ACHN (cell line): ENCODE measurements around the gene PLEKHA1.
A peak's percentile ranks its signal among the peaks of the same experiment; 100 is the strongest.

Source experiments
- DNase-seq: peaks from one replicate; pipeline ENCODE4 v3.0.0-alpha.2; 2015
- in situ Hi-C: cut with HindIII; loops from 2 replicates; pipeline ENCODE4 v1.10.0; 2017; ENCODE audit warnings: low sequenced_read_pairs, low pct_ligation_motif_present, low pct_unique_long_range_greater_than_20kb

The PLEKHA1 gene

DNA sequence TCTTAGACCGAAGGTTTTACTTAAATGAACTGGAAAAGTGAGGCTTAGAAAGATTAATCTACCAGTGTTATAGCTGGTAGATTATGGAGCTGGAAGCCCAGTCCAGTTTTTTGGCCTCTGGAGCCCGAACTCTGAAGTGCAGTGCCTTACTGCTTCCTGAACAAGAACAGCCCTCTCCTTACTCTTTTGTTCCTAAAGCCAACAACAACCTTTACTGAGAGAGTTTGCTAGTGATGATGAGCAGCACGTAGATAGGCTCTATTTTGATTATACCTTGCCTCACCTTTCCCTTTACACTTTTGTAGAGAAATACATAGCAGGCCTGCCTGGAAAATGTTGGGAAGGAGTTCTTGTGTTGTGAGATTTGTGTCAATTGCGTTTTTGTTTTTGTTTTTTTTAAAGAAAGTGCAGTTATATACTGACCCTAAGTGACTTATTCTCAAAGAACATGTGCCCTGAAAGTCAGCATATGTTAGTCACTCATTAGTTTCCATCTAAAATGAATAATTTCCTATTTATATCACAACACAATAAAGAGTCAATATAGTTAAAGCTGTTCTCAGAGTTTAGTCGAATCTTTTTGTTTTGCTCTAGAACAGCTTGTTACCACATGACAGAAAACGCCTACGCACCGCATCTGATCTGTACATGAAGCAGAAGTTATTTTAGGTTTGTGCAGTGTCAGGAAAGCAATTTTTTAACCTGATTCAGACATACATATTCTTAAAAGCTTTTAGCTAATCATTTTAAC lies 33.0 kb downstream of the PLEKHA1 start:
- DNase-seq = no peak
- in situ Hi-C loops = no loop called here

DNA sequence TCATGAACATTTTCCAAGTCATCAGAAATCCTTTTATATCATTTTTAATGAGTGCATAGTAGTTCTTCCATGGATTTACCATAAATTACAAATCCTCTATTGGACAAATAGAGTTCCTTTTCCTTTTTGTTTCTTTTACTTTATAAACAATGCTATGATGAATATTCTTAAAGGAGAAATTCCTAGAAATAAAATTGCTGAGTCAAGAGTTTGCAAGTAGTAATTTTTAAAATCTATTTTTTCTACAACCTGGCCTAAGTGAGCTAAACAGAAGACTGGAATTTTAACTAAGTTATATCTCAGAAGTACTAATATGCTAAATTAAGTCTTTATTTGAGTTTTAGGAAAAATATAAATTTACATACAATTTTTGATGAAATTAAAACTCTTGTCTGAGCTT lies 38.8 kb downstream of the PLEKHA1 start:
- DNase-seq = no peak
- in situ Hi-C loops = no loop called here

DNA sequence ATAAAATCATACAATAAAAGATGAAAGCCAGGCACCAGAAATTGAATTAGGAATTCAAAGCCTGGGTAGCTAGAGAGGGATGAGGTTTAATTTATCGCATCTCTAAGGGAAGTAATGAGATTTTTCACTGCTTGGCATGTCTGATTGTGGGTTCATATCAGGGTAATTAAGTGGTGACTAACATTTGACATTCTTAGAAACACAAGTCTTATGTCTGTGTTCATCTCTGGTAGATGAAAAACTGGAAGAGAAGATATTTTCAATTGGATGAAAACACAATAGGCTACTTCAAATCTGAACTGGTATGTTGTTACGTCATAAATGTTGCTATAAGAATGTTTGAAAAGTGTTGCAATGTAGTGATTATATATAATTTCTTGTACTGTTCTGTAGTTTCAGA lies 43.2 kb downstream of the PLEKHA1 start:
- DNase-seq = no peak
- in situ Hi-C loops = no loop called here

DNA sequence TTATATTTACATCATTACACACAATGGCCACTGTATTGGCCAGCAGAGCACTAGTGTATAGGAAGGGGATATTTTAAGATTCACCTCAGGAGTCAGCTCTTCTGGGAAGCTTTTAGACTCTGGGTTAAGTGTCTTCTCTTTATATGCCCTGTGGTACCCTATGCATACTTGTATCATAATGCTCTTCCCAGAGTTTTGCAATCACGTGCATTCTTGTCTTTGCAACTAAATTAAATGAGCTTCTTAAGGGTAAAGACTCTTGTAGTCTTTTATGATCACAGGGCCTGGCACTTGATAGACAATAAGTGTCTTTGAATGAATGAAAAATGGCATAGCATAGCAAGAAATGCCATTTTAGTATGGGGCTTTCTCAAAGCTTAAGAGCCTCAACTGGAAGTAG lies 44.5 kb downstream of the PLEKHA1 start:
- no peak for DNase-seq

DNA sequence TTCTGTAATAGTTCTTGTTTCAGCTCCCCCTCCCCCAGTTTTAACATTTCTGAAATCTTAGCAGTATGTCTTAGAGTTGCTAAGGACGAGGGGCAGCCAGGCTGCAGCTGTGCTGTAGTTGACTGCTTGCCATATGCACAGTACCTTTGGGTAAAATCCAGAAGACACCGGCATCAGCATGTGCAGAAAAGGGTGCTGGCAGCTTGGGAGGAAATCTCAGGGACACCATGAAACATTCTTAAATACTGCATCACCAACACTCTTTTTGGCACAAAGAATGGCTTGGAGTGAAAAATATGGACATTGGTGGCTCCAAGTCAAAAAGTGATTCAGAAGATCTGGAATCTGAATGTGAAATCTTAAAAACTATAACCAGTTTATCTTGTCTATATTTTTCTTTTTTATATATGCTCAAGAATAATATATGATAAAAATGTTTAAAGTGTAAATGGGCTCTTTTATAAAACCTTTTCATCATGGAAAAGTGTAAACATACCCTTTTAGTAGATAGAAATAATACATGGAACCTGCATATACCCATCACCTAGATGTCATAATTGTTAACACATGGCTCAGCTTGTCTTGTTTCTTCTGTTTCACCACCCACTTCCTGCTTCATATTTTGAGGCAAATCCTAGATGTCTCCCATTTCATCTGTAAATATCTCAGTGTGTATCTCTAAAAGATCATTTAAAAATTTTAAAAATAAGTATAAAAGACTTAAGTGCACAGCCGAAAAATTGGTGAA lies 45.5 kb downstream of the PLEKHA1 start:
- in situ Hi-C loops = no loop called here
- no peak for DNase-seq

More for the DNA sequence above, 44.5 kb downstream of the PLEKHA1 start:
- in situ Hi-C loops = no loop called here

DNA sequence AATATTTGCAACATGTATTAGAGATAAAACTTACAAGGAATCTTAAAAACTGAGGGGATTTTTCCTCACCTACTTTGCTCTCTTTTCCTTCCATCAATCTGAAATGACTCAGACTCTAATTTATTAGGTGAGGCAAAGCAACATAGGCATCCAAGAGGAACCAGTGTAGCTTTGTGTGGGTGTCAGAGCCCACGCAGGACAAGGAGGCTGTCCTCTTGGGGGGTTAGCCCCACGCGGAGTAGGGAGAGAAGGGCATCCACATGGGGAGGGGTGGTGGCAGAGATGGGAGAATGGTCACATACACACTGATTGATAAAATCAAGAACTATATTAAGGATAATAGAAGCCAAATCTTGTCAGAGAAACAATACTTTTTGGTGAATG lies 46.1 kb downstream of the PLEKHA1 start:
- DNase-seq = no peak
- in situ Hi-C loops = no loop called here

DNA sequence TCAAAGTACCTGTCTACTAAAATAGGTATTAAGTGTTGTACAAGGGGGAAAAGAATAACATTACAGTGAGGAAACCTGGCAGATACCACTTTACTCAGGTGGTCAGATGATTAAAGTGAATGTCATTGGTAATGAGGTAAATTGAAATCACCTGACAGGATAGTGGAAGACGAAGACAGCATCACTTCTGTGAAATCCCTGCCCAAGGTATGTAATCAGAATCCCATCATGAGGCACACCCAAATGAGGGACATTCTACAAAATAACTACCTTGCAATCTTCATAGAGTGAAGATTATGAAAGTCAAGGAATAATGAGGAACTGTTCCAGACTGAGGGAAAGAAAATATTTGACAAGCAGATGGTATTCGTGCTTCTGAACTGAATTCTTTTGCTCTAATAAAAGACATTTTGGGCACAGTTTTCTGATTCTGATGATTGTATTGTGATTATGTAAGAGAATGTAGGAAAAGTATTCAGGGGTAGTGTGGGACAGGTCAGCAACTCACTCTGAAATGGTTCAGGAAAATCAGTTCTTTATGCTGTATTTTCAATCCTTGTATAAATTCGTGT lies 46.6 kb downstream of the PLEKHA1 start:
- no peak for DNase-seq
- in situ Hi-C loops = no loop called here

DNA sequence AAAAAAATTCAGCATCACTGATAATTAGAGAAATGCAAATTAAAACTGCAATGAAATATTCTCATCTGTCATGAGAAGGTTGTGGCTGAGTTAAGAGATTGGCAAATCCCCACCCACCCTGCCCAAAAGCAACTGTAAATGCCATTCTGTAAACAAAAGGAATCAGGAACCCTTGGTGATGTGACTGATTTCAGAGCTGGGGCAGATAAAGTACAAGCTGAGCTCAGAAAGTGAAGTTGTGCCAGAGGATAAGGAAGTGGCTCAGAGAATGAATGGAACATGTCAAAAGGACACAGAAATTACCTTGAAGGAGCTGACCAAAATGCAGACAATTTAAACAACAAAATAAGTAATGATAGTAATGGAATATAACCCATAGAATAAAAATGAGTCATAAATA lies 47.2 kb downstream of the PLEKHA1 start:
- DNase-seq = no peak
- in situ Hi-C loops = no loop called here

DNA sequence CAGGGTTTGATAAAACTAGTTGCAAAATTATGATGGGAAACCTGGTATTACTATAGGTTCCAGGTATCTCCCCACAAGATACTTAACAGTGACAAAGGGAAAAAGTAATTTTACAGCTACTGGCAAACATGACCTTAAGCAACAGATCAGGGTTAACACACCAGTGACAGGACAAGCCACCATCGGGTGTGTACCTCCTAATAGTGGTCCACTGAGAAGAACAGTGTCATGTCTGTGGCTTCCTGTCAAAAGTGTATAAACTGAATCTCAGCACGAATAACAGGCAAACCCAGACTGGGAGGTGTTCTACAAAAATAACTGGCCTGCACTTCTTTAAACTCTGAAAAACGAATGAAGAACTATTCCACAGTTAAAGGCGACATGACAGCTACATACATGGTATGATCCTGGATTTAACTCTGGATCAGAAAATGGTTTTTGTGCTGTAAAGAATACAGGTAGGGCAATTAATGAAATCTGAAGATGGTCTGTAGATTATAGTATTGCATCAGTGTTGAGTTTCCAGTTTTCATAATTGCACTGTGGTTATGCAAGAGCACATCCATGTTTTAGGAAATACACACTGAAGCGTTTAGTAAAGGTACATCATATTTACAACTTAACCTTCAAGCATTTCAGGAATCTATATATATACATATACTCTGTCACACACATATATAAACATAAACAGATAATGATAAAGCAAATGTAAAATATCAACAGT lies 47.9 kb downstream of the PLEKHA1 start:
- DNase-seq = no peak
- in situ Hi-C loops = no loop called here

DNA sequence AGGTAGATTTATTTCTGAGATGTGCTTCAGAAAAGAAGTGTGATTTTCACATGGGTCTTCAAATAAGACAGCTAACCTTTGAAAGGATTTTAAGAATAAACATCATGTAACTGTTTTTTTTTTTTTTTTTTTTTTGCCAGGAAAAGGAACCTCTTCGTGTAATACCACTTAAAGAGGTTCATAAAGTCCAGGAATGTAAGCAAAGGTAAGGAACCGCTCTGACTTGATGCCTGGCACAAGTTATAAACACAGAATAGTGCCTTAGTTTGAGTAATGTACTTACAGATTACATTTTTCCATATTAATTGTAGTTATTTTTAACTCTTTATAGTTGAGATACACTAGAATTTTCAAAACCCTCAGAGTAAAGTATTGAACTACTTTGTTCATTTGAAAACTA lies 49.6 kb downstream of the PLEKHA1 start:
- in situ Hi-C loops = no loop called here
- DNase-seq = no peak

DNA sequence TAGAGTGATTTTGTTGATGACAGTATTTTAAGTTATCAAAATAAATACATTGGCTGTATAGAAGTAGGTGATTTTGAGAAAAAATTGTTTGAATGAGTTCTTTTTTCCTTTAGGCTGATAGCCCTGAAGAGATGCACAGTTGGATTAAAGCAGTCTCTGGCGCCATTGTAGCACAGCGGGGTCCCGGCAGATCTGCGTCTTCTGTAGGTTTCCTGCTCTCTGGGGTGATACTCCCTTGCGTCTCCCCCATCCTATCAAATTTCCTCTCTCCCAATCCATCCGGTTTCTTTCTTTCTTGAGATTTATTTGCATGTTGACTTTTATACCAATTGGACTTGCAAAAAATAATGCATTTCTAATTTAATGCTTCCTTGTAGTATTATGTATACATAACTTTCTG lies 52.3 kb downstream of the PLEKHA1 start:
- in situ Hi-C loops = loop anchor here (25.0 kb wide), 1 partner anchor 140 kb away; no protein-coding TSS in a partner anchor
- DNase-seq = no peak

DNA sequence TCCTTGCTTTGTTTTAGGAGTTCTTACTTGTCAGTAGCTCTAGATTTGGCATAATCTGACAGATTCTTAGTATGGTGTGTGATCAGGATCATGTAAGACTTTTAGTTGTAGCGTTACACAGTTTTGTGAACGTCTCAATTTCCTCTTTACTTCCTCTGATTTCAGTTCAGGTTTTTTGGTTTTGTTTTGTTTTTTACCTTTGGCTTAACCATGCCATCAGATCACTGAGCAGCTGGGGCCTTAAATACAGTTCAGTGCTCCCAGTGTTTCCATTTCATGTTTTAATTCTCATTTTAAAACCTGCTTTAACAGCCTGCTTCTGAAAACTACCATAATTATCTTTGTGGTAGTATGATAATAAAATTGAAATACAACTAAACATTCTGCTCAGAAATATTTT lies 52.8 kb downstream of the PLEKHA1 start:
- in situ Hi-C loops = loop anchor here (25.0 kb wide), 1 partner anchor 140 kb away; no protein-coding TSS in a partner anchor
- no peak for DNase-seq

DNA sequence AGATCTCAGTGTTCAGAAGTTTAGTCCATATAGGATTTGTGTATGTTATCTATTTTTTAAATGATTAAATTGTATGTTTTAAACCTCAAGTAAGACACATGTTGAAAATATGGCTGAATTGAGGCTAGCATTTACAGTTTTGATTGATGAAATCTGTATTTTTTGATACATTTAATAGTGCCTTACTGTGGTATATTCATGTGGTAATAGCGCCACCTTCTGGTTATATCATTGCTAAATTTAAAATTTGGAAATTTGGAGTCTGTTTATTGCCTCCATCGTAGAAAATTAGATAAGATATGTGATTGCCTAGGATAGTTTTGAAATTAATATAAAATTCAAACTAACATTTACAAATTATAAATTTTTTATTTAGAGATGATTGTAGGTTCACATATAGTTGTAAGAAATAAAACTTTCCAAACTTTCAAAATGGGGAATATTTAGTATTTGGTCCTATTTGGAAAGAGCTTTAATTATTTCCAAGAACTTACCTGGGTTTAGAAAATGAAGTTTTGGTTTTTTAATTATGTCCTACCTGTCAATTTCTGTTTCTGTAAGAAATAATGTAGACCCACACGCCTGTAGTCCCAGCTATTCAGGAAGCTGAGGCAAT lies 60.8 kb downstream of the PLEKHA1 start:
- DNase-seq = peak; percentile 62
- in situ Hi-C loops = loop anchor here (25.0 kb wide), 1 partner anchor 148 kb away; no protein-coding TSS in a partner anchor

DNA sequence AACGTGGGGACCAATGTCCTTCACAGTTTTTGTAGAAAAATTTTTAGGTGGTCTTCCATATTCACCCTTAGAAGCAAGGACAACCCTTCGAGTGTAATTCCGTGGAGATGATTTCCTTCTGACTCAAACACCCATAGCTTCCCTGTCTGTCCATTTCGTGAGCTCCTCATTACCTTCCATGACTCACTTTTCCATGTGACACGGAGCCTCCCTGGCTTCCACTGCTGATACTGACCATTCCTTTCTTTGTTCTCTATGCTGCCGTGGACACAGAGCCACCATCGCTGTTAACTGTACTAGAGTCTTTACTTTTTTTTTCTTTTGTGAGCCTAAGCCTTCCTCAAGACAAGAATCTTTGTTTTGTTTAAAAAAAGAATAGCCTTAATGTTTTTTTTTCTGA lies 67.5 kb downstream of the PLEKHA1 start:
- in situ Hi-C loops = loop anchor here (25.0 kb wide), 1 partner anchor 155 kb away; no protein-coding TSS in a partner anchor
- peak; percentile 77 for DNase-seq

DNA sequence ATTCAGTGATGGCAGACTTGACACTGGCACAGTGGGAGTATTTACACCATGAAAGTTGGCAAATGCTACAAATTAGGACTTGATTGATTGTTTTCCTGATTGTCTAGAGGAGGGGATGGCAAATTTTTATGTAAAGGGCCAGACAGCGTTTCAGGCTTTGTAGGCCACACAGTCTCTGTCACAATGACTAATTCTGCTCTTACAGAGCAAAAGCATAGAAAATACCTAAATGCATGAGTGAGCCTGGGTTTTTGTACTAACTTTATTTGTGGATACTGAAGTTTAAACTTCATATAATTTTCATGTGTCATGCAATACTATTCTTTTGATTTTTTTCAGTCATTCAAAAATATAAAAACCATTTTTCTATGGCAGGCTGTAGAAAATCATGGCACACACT lies 71.0 kb downstream of the PLEKHA1 start:
- no peak for DNase-seq
- in situ Hi-C loops = loop anchor here (25.0 kb wide), 1 partner anchor 158 kb away; no protein-coding TSS in a partner anchor

DNA sequence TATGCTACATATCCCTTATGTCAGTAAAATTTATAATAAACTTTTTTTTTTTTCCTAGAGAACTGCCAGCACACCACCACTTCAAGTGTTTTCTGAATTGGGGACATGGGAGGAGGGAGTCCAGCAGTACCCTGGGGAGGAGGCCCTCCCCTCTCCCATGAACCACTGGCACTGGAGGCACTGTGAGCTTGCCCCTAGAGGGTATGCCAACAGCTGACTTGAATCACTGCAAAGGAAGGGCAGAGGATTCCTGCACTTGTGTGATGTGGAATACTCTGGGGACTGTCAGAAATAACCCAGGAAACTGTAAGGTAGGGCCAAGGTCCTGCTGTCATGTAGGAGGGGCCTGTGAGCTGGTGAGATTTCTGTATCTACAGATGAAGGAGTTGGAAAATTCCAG lies 71.4 kb downstream of the PLEKHA1 start:
- DNase-seq = no peak
- in situ Hi-C loops = loop anchor here (25.0 kb wide), 1 partner anchor 159 kb away; no protein-coding TSS in a partner anchor

DNA sequence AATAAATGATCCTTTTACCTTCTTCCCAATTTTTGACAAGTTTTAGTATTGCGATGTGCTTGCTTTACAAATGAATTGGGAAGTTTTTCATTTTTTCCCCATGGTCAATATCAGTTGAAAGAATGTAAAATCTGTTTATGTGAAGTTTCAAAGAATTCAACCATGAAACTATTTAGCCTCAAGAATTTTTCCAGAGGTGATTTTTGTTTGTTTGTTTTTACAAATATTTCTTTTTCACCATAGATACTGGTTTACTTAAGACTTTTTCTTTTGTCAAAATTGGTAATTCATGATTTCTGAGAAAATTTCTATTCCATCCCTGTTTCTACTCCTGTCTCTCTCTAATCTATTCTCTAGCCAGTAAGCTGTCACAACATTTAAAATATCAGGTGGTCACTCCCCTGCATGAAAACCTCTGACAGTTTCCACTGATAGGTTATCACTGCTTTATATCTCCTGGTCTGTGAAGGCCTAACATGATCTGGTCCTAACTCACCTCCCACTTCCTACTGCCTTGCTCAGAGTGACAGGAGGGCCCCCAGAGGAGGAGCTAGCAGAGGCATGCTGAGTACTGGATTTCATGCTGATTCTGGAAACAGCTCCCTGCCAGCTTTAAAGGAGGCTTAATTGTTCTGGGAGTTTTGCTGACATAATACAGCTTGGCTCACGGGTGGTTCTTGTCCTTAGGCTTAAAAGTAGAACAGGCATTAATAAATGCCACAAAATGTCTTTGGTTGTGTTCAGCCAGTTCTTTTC lies 72.3 kb downstream of the PLEKHA1 start:
- in situ Hi-C loops = loop anchor here (25.0 kb wide), 1 partner anchor 160 kb away; no protein-coding TSS in a partner anchor
- DNase-seq = peak; percentile 53

DNA sequence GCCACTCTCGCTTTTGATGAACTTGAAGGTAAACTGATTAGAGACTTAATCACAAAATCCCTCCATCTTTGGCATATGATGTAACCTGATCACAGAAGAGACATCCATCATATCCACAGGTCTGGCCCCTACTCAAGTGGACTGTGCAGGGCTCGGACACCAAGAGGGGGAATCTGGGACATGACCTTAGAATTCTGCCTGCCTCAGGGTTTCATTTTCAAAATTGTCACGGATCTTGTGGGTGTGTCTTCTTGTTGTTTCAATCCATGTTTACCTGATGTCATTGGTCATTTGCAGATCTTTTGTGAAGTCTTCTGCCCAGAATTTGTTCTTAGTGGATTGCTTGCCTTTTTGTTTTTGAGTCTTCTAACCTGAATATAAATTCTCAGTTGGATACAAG lies 74.1 kb downstream of the PLEKHA1 start:
- no peak for DNase-seq
- in situ Hi-C loops = loop anchor here (25.0 kb wide), 1 partner anchor 161 kb away; no protein-coding TSS in a partner anchor
